Activated CD8-positive, alpha-beta memory T cell treated with anti-CD3 and anti-CD28 coated beads for 4 hours (primary cell): ENCODE results near the gene GGTLC3.
A peak's percentile ranks its signal among the peaks of the same experiment; 100 is the strongest.
"Not testable (repeated sequence)": the region's sequence is repeated elsewhere in the genome, so short reads cannot be mapped to it uniquely, and the experiment has no call there.

ENCODE experiments used
- DNase-seq, 2 donors: peaks; one replicate each; pipeline ENCODE4 v3.0.0-alpha.2; 2020; ENCODE audit warnings: low read depth in 2 of 2

GGTLC3 gene

DNA sequence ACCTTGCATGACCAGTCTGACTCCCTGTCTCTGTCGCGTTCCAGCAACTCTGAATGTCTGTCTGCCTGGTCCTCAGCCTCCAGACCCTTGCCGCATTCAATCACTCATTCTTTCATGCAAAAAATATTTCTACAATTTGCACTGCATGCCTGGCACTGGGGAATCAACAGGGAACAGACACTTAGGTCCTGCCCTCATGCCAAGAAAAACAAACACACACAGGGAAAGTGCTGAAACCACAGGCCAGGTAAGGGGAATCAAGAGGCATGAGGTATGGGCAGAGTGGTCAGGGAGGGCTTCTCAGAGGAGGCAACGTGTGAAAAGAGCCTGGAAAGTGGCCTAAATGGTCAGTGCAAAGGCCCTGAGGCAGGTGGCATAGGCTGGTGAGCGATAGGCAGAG lies at the start of gene GGTLC3:
TSS of gene GGTLC3 (minus strand) at position 101 of the 400 bp plus-strand sequence. CDS start 264 bp downstream, outside the sequence.
- DNase-seq, result not testable (repeated sequence)

DNA sequence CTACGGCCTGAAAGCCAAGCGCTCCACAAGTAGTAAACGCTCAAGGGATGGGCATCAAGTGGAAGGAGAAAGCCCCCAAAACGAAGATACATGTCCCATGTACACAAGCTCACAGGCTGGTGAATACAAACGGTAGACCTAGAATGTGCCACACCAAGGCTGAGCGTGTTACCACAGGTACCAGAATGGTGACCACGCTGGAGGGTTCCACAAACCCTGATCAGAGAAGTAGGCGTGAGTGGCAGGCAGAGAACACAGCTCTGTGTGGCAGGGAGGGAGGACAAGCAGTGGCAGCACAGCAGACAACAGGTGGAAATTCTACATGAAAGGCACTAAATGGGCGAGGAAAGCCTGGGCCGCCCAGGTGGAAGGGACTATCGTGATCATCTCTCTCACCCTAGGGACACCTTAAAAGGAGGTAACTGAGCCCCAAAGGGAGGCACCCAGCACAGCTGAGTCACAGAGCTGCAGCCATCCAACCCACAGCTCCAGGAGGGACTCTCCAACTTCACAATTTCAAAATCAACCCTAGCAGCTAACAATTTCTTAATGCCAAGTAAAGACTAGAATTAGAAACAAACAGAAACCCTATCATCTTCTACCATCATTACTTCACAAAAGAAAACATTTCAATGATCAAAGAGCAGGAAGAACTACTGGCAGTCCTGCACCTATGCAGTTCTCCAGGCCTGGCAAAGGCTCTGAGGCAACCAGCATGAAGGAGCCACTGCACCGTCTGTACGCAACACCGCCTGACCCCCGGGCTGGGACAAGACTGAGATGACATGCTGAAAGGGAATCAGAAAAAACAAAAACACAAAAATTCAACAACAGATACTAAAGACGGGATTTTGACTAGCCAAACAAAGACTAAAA lies 42.4 kb upstream of the GGTLC3 start:
- not testable (repeated sequence) for DNase-seq

DNA sequence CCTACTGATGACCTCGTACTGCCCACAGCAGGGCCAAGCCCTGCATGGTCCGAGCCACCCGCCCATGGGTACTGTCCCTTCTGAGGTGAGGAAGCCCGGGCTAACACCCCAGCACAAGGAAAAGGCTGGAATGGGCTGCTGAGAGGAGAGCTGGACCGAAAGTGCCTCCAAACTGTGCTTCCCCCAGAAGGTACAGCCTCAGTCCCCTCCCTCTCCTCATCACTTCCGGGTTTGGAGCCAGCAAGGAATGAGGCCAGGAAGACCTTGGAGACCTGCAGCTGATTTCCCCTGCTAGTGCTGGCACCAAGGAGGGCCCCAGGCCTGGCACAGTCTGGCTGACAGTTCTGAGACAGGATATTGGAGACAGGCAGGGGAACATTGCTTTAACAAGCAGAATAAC lies 41.0 kb upstream of the GGTLC3 start:
- not testable (repeated sequence) for DNase-seq

DNA sequence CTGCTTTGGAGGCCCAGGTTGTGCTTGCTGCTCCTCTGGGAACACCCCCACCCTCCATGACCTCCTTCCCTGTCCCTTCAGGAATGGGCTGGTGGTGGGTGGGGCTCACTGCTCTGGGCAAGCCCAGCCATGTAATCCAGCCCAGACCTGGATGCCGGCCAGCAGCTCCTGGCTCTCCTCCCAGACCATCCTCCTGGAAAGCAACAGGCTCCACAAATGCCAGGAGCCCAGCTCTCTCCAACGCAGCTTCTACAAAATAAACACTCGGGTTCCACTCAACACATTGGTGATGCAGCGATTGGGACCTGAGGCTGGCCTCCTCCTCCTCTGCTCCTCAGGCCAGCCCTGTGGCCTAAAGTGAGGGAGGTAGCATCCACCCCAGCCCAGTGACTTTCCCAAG lies 40.6 kb upstream of the GGTLC3 start:
- DNase-seq, result not testable (repeated sequence)

DNA sequence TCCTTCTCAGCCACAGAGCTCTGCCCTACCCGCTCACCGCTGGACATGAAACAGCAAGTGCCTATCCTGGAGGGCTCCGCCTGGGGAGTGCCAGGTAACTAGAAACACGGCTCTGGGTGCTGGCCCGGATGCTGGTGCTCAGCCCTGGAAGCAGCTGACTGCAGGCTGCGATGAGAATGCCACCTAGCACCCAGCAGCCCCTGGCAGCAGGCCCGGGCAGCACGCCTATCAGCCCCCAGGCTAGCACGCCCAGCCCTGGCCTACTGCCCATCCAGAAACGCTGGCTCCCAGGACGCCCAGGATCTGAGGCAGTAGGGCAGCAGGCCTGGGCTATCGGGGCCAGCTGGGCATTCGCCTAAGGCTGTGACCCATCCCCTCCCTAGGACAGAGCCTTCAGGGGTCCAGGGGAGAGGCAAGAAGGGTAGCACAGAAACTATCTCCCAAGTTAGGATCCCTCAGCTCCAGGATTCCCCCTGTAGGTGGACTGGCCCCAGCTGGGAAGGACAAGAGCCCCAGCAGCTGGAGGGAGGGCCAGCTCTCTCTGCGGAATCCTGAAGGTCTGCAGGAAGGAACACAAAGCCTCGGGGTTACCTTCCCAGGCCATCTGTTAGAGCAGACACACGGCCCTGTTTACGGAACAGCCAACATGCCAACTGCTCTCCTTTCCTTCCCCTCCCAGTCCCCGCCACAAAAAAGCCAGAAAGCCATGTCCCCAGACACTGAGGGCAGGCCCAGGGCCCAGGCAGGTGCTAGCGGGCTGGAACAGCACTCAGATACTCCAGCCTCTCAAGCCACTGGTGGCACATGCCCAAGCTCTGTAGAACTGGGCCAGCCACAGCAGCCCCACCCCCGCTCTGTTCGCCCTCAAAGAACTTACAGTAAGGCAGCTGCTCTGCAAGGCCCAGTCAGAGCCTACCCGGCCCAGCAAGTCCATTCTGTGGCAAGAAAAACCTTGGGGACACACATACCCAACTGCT lies 36.6 kb upstream of the GGTLC3 start:
- not testable (repeated sequence) for DNase-seq

DNA sequence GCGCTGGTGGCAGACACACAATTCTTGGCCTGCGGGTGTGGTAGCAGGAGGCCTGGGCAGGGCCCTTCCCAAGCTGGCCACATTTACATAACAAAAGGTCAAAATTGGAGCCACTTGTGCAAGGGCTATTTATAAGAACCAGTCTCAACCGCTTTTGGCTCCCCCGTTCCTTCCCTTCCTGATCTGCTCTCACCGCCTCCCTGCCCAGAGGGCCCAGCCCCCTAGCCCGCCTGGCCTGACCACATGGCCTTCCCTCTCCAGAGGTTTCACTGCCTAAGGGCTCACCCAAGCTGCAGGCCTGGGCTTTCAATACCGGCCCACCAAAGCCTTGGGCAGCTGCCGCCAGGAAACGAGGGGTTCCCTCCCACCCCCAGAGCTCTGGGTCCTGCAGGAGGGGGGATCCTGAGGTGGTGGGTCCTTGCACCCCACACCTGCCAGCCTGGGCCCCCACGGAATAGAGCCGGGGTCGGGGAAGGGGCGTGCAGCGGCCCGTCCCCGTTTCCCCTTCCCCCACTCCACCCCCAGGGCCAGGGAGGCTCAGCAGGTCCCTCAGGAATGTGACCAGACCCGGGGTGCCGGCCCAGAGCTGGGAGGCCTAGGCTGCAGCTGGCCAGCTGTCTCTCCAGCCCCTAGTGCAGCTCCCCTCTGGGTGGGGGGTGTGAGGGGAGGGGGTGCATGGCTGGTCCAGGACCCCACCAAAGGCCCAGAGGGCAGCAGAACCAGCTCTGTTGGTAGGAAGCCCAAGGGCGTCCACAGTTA lies 35.1 kb upstream of the GGTLC3 start:
- not testable (repeated sequence) for DNase-seq

DNA sequence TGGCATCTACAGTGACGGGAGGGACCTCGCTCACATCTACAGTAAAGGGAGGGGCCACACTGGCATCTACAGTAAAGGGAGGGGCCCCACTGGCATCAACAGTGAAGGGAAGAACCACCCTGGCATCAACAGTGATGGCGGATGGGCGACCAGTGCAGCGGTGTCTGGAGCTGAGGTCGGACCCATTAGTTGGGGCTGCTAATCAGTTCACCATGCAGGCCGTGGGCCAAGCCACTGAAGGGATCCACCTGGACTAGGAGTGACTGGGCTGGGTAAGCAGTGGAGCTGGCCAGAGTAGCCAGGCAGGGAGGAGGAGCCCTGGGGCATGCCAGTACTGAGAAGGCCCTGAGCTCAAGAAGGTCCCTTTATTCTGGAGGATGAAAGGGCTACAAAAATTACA lies 33.1 kb upstream of the GGTLC3 start:
- DNase-seq, result not testable (repeated sequence)

DNA sequence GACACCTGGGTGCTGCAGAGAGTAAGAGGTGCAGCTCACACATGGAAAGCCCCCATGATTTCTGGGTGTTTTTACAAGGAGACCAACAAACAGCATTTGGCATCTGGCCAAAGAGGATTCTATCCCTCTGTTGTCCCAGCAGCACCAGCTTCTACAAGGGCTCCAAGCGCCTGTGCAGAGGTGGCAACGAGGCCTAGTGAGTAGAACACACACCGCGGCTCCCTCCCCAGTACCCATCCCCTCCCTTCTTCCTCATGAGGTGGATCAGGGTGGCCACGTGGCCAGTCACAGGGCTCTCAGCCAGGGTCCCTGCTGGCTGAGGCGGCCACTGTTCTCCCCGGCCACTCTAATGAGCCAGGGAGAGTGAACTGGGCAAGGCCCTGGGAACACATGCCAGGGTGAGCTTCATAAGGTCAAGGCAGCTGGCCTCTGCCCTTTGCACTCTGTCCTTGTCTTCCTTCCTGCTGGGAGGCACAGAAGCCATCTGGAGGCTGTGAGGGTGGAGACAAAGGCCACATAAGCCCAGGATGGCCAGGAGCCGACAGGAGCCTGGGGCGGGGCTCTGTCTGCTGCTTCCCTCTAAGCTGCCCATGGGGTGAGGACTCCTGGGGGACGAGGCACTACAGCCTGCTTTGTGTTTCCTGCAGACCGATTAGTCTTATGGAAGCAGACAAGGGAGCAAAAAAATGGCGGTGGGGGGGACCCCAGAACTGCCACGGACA lies 31.7 kb upstream of the GGTLC3 start:
- DNase-seq, result not testable (repeated sequence)

DNA sequence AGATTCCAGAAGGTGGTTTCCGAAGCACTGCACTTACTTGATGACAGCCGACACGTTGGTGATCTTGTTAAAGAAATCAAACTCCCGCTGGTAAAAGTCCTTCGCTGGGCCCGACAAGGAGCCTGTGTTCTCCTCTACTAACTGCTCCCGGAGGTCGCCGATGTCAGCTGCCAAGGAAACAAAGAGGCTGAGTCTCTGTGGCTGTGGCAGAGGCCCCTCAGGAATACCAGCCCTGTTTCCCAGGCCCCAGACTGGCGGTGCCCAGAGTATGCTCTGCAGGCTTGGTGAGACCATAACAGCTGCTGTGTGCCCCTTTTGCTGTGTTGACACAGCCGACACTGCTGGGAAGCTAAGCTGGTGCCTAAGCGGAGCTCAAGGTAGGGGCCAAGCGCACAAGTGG lies 26.7 kb upstream of the GGTLC3 start:
- not testable (repeated sequence) for DNase-seq

DNA sequence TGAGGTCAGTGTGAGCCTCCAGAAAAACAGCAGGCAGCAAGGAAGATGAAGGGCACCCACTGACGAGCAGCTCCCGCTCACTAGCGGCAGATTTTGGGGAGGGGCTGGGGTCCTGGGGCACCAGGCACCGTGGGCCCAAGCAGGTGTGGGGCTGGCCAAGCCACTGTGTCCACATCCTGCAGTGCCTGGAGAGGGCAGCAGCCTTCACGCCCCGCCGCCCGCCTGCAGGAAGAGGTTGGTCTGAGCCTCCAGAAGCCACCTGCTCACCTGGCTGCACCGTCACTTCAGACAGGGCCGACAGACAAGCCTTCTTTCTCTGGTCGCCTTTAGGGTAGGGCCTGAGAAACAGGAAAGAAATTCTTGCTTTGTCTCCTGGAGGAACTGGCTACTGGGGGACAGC lies 25.4 kb upstream of the GGTLC3 start:
- DNase-seq, result not testable (repeated sequence)

DNA sequence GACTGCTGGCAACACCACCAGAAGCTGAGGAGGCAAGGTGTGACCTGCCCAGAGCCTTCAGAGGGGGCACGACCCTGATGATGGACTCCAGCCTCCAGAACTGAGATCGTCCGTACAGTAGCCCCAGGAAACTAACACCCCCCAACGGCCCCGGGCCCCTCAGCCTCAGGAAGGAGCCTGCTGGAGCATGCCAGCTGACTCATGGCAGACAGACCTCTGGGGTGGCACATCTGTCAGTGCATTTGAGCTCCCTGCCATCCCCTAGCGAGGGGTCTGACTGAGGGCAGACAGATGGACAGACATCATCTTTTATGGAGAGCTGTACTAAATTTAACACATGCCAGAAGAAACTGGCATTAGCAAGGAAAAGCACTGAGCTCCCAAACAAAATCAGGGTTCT lies 22.0 kb upstream of the GGTLC3 start:
- not testable (repeated sequence) for DNase-seq

DNA sequence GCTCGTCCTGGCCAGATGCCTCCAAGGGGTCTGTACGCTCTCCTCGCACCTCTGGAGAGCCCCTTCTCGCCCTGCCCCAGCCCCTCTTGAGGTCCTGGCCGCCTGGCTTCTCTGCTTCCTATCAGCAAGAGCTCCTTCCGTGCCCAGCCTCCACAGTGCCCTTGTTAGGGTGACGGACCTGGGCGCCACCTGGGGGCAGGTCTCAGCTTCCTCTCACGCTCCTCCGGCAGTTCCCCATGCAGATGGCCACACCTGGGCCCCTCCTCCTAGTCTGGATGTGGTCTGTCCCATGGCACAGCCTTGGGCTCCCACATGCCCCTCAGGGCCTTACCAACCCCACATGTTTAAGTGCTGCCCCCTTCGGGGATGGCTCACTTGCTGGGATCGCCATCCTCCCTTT lies 16.4 kb upstream of the GGTLC3 start:
- not testable (repeated sequence) for DNase-seq

DNA sequence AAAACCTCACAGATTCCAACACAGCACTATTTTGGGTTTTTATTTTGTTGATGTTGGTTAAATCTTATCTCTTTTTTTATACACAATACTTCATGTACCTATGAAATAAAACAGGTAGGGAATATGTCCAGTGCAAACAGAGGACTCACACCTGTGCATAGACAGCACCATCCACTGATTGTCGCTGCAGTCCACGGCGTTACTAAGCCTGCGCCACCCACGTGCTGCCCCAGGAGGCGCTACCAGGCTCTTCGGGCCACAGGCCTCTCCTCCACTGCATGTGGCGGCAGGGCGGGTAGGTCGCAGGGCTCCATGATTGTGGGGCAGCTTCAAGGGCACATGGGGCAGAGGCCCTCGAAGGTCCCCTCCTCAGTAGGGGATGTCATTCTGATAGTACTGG lies 15.7 kb upstream of the GGTLC3 start:
- not testable (repeated sequence) for DNase-seq

DNA sequence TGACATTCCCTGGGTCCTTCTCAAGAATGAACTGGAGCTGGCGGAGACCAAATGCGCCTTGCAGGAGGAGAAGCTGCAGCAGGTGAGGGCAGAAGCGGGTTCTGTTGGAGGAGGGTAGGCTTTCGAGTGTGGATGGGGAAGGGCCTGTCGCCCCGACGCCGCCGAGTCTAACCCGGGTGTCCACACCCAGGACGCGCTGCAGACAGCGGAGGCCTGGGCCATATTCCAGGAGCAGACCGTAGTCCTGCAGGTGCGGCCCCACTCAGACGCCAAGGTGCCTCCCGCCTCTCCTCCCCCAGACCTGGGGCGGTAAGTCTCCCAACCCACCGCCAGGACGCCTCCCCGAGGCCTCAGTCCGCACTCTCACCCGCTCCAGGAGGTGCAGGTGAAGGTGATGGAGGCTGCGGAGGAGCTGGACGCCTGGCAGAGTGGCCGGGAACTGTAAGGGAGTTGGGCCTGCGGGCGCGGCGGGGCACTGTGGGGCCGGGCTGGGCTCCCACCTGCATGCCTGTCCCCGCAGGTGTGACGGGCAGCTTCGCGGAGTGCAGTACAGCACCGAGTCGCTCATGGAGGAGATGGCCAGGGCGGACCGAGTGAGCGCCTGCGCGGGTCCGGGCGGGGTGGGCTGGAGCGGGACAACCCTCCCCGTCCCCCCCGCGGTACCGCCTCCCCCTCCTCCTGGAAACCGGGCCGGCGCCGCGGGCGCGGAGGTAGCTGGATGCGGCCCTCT lies 11.6 kb upstream of the GGTLC3 start:
- DNase-seq, result not testable (repeated sequence)

DNA sequence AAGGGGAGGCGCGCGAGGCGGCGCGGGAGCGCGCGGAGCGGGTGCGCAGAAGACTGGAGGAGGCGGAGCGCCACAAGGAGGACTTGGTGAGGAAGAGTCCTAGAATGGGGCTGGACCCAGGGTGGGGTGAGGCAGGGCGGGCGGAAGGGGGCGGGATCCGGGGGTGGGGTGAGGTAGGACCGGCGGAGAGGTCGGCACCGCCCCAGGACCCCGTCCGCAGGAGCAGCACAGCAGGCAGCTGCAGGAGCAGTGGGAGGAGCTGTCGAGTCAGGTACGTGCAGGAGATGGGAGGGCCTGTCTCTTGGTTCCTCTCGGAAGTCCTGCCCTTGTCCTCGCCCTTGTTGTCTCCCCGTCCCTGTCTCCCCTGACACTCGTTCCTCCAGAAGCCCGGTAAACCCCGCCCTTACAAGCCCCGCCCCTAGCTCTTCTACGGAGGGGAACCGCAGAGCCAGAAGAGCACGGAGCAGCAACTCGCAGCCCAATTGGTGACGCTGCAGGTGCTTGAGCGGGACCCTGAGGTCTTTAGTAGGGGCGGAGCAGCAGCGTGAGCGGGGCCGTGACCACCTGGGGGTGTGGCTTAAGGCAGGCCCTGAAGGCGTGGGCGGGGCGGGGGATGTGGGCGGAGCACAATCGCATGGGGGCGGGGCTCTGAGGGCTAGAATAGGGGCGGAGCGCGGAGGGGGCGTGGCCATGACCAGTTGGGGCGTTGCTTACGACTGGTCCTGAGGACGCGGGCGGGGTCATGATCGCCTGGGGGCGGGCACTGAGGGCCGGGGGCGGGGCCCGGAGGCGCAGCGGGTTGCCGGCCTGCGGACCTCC lies 10.8 kb upstream of the GGTLC3 start:
- peak; percentile 67 to 90 for DNase-seq

DNA sequence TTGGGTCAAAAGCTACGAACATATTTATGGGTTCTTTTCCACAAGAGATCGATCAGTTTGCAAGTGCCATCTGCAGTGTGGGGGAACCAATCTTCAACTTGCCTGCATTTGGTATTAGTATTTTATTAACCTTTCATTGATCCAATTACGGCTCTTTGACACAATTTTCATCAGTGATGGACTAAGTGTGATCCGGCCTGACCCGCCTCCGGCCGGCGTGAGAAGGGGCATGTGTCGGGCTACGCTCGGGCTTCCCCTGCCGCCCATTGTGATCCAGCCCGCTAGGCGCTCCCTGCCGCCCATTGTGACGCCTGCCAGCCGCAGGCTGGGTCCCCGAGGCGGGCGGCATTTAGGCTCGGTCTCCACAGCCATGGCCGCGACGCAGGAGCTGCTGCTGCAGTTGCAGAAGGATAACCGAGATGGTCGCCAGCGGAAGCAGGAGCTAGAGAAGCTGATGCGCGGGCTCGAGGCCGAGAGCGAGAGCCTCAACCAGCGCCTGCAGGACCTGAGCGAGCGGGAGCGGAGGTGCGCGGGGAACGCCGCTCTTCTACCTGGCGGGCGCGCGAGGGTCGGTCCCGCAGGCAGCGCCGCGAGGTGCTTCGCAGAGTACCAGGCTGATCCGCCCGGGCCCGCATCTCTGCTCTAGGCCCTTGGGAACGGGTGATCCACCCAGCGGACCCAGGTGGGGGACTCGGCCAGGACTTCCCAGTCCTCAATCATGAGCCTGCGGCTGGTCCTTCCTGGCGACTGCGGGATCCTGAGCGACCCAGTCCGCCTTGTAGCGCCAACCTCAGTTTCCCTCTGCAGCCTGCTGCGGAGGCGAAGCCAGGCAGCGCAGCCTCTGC lies 10.0 kb upstream of the GGTLC3 start, which contains the start of gene TMEM191B:
TSS of gene TMEM191B (plus strand) at position 51 of the 845 bp plus-strand sequence. CDS start at position 230, 179 bp downstream.
- not testable (repeated sequence) for DNase-seq

DNA sequence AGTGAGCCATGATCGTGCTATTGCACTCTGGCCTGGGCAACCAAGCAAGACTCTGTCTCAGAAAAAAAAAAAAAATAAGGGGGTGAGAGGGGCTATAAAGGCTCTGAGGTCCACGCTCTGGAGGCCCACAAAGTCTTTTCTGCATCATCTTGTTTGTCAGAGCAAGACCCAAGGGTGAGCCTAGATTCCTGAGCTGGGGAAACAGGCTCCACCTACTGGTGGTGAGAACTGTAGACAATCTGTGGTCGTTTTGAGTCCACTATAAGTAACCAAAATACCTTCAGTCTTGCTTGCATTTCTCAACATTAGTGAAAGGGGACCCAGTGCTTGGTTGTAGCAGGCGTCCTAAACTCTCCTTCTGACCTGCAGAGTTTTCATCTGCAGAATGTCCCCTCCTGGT lies 5.4 kb upstream of the GGTLC3 start:
- not testable (repeated sequence) for DNase-seq

DNA sequence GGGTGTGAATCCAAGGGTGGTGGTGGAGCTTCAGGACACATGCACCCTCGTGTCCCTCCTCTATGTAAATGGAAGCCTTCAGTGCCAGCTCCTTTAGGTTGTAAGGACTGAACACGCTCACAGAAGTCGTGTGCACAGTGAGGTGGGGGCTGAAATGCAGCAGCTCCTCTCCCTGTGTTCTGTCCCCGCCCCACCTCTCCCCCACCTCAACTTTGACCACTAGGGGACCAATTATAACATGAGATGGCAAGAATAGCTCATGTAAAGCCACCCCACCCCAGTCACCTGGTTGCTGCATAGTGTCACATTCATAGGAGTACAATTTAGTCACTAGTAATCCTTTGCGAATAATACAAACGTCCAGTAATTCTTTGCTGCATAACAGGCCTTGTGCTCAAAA lies 4.8 kb upstream of the GGTLC3 start:
- not testable (repeated sequence) for DNase-seq
